Panc1 (cell line): Measurements from ENCODE around the gene CFAP221. TPM values are rescaled to one million over a fixed set of nuclear protein-coding genes. Genes with fewer than 3 reads are reported as not detected.

Experiments
- ATAC-seq: fragments of 200-7000 bp; cut with Tn5 transposase; 2 replicates; pipeline ENCODE4 v1.9.1; 2020; ENCODE audit warnings: mild to moderate bottlenecking, moderate library complexity
- BruUV-seq: library from RNA; stranded (reverse); fragments of 400-500 nt; replicated peaks from 2 replicates; lab custom pipeline; 2021; lab: Mats Ljungman, UMichigan
- CTCF ChIA-PET: fragments of 300-600 bp; sonication (Branson Sonifier 250); formaldehyde crosslinking; loops from one replicate; lab custom pipeline; 2022; ENCODE audit warnings: antibody characterized with exemption; lab: Charles Lee
- POLR2A ChIA-PET: fragments of 300-600 bp; sonication (Branson Sonifier 250); formaldehyde crosslinking; loops from one replicate; lab custom pipeline; 2022; ENCODE audit warnings: antibody characterized with exemption; lab: Charles Lee
- DNase-seq: peaks from one replicate; pipeline ENCODE4 v3.0.0-alpha.2; 2010; ENCODE audit warnings: low read depth, low spot score
- H3K27ac ChIP-seq: 2 replicates; pipeline ENCODE4 v1.5.1; 2011; ENCODE audit warnings: mild to moderate bottlenecking, low read length, inconsistent platforms
- H3K27me3 ChIP-seq: fragments of 200-500 bp; sonication (Bioruptor generic); 2 replicates; pipeline ENCODE4 v1.6.0; 2014; ENCODE audit warnings: low read length, inconsistent platforms; ENCODE audit not compliant: control insufficient read depth, insufficient read depth
- H3K36me3 ChIP-seq: fragments of 200-500 bp; sonication (Bioruptor generic); 2 replicates; pipeline ENCODE4 v1.5.1; 2014; ENCODE audit warnings: inconsistent platforms, mild to moderate bottlenecking, low read length, moderate library complexity; ENCODE audit not compliant: control insufficient read depth, insufficient read depth
- H3K4me1 ChIP-seq: 2 replicates; pipeline ENCODE4 v1.5.1; 2011; ENCODE audit warnings: inconsistent platforms, mild to moderate bottlenecking, low read length, moderate library complexity; ENCODE audit not compliant: control insufficient read depth, insufficient read depth
- H3K4me3 ChIP-seq, 2 experiments: 2 replicates each; pipeline ENCODE4 v1.5.1; 2011 to 2012; ENCODE audit warnings: low read depth in 2 of 2, low read length in 2 of 2, mild to moderate bottlenecking in 2 of 2, inconsistent platforms in 1 of 2, moderate library complexity in 1 of 2
- H3K9me3 ChIP-seq: fragments of 200-500 bp; sonication (Bioruptor generic); 2 replicates; pipeline ENCODE4 v1.5.1; 2014; ENCODE audit warnings: low read depth, mild to moderate bottlenecking, inconsistent platforms, low read length, moderate library complexity; ENCODE audit not compliant: control insufficient read depth, insufficient read depth
- POLR2AphosphoS5 ChIP-seq: IDR thresholded peaks from 2 replicates; pipeline ENCODE4 v1.6.1; 2012; ENCODE audit warnings: mild to moderate bottlenecking, low read depth, low read length, moderate library complexity
- REST ChIP-seq, 2 experiments: IDR thresholded peaks; 2 replicates each; pipeline ENCODE4 v1.6.1; 2011 to 2012; ENCODE audit warnings: low read depth in 2 of 2, control low read depth in 1 of 2, low read length in 1 of 2, mild to moderate bottlenecking in 1 of 2, moderate library complexity in 1 of 2; ENCODE audit not compliant: insufficient read depth in 1 of 2
- SIN3A ChIP-seq: IDR thresholded peaks from 2 replicates; pipeline ENCODE4 v1.6.1; 2012; ENCODE audit warnings: low read depth, mild to moderate bottlenecking, low read length, moderate library complexity, borderline replicate concordance; ENCODE audit not compliant: insufficient read depth
- TCF7L2 ChIP-seq: IDR thresholded peaks from 2 replicates; pipeline ENCODE4 v1.6.1; 2011; ENCODE audit warnings: mild to moderate bottlenecking, low read depth, low read length, inconsistent platforms
- in situ Hi-C: cut with HindIII; loops from 2 replicates; pipeline ENCODE4 v1.10.0; 2016; ENCODE audit warnings: low sequenced_read_pairs, low pct_unique_long_range_greater_than_20kb
- intact Hi-C: fragments of 100-400 bp; cut with micrococcal nuclease; formaldehyde crosslinking; loops from one replicate; pipeline ENCODE4 v1.10.0; 2022; ENCODE audit not compliant: unreplicated experiment
- total RNA-seq: library from RNA; stranded (reverse); gene quantifications from one replicate; pipeline ENCODE4 v1.2.1, GENCODE V29; 2021; ENCODE audit not compliant: unreplicated experiment
- TF ChIP-seq, protein P1 (sequence below): fragments of 450-650 bp; IDR thresholded peaks from 2 replicates; pipeline ENCODE4 v1.5.1; 2017; ENCODE audit warnings: mild to moderate bottlenecking

Gene CFAP221
- total RNA-seq, 1 experiment from 2014 or later = not detected

- CTCF ChIA-PET = no interaction called here
- in situ Hi-C loops (no loop called here), intact Hi-C loops (no loop called here)
- Histone ChIP-seq H3K27ac (no peak overlapping the region), H3K9me3 (no peaks in the 10 kb centered on the region), H3K36me3 (no peaks in the 10 kb centered on the region), H3K27me3 (peaks cover 15% of the 10 kb centered on the region), H3K4me1 (peaks cover 7% of the 10 kb centered on the region; the same call in 1 of the 2 replicates), H3K4me3 (no peak overlapping the region)
- no peak for DNase-seq
- POLR2A ChIA-PET = no interaction called here
- no peak for ATAC-seq
- TF ChIP-seq TCF7L2 = no peak
- no peak for TF ChIP-seq POLR2AphosphoS5
- no peak for TF ChIP-seq REST (IDR thresholded peaks at IDR 0.05; ENCODE audit: insufficient read depth in 1 of 2, low read depth in 2 of 2, low read length in 1 of 2)
- TF ChIP-seq, protein P1, sequence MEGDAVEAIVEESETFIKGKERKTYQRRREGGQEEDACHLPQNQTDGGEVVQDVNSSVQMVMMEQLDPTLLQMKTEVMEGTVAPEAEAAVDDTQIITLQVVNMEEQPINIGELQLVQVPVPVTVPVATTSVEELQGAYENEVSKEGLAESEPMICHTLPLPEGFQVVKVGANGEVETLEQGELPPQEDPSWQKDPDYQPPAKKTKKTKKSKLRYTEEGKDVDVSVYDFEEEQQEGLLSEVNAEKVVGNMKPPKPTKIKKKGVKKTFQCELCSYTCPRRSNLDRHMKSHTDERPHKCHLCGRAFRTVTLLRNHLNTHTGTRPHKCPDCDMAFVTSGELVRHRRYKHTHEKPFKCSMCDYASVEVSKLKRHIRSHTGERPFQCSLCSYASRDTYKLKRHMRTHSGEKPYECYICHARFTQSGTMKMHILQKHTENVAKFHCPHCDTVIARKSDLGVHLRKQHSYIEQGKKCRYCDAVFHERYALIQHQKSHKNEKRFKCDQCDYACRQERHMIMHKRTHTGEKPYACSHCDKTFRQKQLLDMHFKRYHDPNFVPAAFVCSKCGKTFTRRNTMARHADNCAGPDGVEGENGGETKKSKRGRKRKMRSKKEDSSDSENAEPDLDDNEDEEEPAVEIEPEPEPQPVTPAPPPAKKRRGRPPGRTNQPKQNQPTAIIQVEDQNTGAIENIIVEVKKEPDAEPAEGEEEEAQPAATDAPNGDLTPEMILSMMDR = no peak
- TF ChIP-seq SIN3A = no peak
- BruUV-seq = no TSS peak
Measured at GRCh38 chr2:119521433-119522050, 22.7 kb upstream of the CFAP221 start.

GRCh38 chr2:119522671-119523070 is 21.6 kb upstream of the CFAP221 start:
- Histone ChIP-seq H3K9me3 (no peaks in the 10 kb centered on the region), H3K36me3 (no peaks in the 10 kb centered on the region), H3K27ac (no peak overlapping the region), H3K4me1 (peaks cover 7% of the 10 kb centered on the region; the same call in 1 of the 2 replicates), H3K27me3 (peaks cover 19% of the 10 kb centered on the region), H3K4me3 (no peak overlapping the region)
- in situ Hi-C loops (no loop called here), intact Hi-C loops (no loop called here)
- BruUV-seq = no TSS peak
- POLR2A ChIA-PET = no interaction called here
- ATAC-seq (no peak), DNase-seq (no peak)
- CTCF ChIA-PET = no interaction called here
- TF ChIP-seq, protein P1 = no peak
- TF ChIP-seq REST (IDR thresholded peaks at IDR 0.05; ENCODE audit: insufficient read depth in 1 of 2, low read depth in 2 of 2, low read length in 1 of 2) (no peak), POLR2AphosphoS5 (no peak), SIN3A (no peak), TCF7L2 (no peak)
